Stomach (tissue), 9 donors: ENCODE data around the gene SLC29A3. TPM values are rescaled to one million over a fixed set of nuclear protein-coding genes. Genes with fewer than 3 reads are reported as not detected.

Experiments
- DNase-seq, 2 donors: peaks; one replicate each; pipeline versions ENCODE4 v3.0.0 to v3.0.0-alpha.2; 2013 to 2019
- H3K27ac ChIP-seq, 5 donors: fragments of 200-600 bp in 4 of 5; sonication (generic) in 4 of 5; one replicate each; pipeline ENCODE4 v1.5.1; 2013 to 2019; ENCODE audit warnings: mild to moderate bottlenecking in 1 of 5, moderate library complexity in 1 of 5
- H3K27me3 ChIP-seq, 3 donors: fragments of 200-600 bp; sonication (generic); one replicate each; pipeline ENCODE4 v1.5.1; 2017 to 2019; ENCODE audit warnings: mixed run types in 1 of 3
- H3K36me3 ChIP-seq, 4 donors: fragments of 200-600 bp; sonication (generic); 1 replicate in 3 of 4; 2 replicates in 1 of 4; pipeline ENCODE4 v1.5.1; 2016 to 2019
- H3K4me1 ChIP-seq, 4 donors: fragments of 200-600 bp; sonication (generic); one replicate each; pipeline ENCODE4 v1.5.1; 2016 to 2019
- H3K4me3 ChIP-seq, 4 donors: fragments of 200-600 bp; sonication (generic) in 3 of 4; one replicate each; pipeline ENCODE4 v1.5.1; 2016 to 2019; ENCODE audit warnings: mild to moderate bottlenecking in 1 of 4
- H3K9me3 ChIP-seq, 4 donors: fragments of 200-600 bp; sonication (generic); one replicate each; pipeline ENCODE4 v1.5.1; 2016 to 2019
- EP300 ChIP-seq: sonication (generic); formaldehyde crosslinking; IDR thresholded peaks from one replicate; pipeline ENCODE4 v1.6.1; 2017; ENCODE audit warnings: antibody characterized with exemption
- POLR2A ChIP-seq, 4 donors: fragments of 450-650 bp; IDR thresholded peaks; one replicate each; pipeline ENCODE4 v1.6.1; 2016; ENCODE audit warnings: antibody characterized with exemption in 4 of 4, control low read depth in 2 of 4, mild to moderate bottlenecking in 1 of 4, moderate library complexity in 1 of 4
- POLR2AphosphoS5 ChIP-seq, 3 donors: sonication (generic); formaldehyde crosslinking; IDR thresholded peaks; one replicate each; pipeline ENCODE4 v1.6.1; 2016; ENCODE audit warnings: antibody characterized with exemption in 3 of 3
- WGBS, 5 donors: extraction: QIAGEN DNeasy Blood & Tissue Kit in 3 of 5; methylation state at CpG; one replicate each; pipeline versions ENCODE4 v1.1.5 to v1.1.7; 2013 to 2018; 5-methylcytosine and 5-hydroxymethylcytosine counted together
- intact Hi-C: fragments of 100-400 bp; cut with DNase I; formaldehyde crosslinking; loops from one replicate; pipeline ENCODE4 v1.15.1; 2023; ENCODE audit warnings: low total_unique reads
- polyA plus RNA-seq, 3 donors: library from polyadenylated mRNA; stranded (reverse); fragments of 200-250 nt; gene quantifications; one replicate each; pipeline ENCODE4 v1.2.3, GENCODE V29; 2013
- total RNA-seq, 5 donors: library from RNA; depleted of rRNA; stranded (reverse); fragments of >200 nt; gene quantifications; one replicate each; pipeline versions ENCODE4 v1.1.0 to v1.2.3, GENCODE V29; 2014 to 2016
- TF ChIP-seq, protein P1 (sequence below), 7 experiments: fragments of 450-650 bp in 4 of 7; fragments of 200-600 bp in 3 of 7; sonication (generic) in 3 of 7; IDR thresholded peaks; one replicate each; pipeline ENCODE4 v1.5.1; 2016 to 2019; ENCODE audit warnings: antibody characterized with exemption in 7 of 7, control low read depth in 2 of 7, mild to moderate bottlenecking in 1 of 7
- donor health status: healthy with polysubstance abuse.
- donor health status: Bipolar disorder and iron deficiency.
- donor health status: healthy.

SLC29A3 gene
- total and polyA plus RNA-seq, 8 donors = 2.8 to 23.7 (median 4.2) TPM; not detected in 2

DNA sequence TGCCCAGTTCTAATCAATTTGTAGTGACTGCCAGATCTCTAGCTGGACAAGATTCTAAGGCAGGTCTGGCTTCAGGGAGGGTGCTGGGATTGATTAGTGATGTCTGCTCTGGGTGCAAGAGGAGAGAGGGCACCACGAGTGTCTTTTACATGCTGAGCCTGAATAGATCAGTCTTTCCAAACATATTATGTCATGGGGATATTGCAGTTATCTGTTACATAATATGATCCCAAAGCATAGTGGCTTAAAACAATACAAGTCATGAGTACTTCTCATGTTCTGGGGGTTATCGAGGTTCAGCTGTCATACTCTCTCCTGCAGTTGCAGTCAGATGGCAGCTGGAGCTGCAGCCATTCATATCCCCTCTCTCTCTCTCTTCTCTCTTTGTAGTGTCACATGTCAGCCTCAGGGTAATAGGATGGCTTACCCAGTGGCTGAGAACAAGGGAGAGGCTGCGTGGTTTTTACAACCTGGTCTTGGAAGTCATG lies 26.0 kb downstream of the SLC29A3 start:
- Histone ChIP-seq H3K4me1 (peaks cover 16 to 75% (median 37%) of the 10 kb centered on the region in 4 donors), H3K36me3 (peaks cover 0 to 10% (median 3%) of the 10 kb centered on the region in 4 donors)

DNA sequence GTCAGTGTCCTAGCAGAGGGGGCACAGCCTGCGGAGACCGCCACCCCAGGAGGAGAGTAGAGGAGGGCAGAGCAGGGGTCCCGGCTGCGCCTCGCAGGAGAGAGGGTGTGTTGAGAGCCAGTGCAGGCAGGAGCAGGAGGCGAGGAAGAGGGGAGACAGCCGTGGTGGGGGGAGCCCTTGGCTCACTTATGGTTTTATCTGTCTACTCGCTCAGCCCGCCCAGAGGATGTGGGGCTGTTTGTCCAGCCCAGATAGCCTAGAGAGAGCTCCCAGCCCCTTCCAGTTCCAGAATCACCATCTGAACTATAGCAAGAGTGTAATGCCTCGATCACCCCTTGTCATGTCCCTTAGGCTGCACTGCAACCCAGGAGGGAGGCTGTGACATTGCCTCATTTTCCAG lies 26.6 kb downstream of the SLC29A3 start:
- no peak for TF ChIP-seq EP300
- TF ChIP-seq POLR2AphosphoS5 (IDR thresholded peaks at IDR 0.05) = no peak
- TF ChIP-seq, protein P1, sequence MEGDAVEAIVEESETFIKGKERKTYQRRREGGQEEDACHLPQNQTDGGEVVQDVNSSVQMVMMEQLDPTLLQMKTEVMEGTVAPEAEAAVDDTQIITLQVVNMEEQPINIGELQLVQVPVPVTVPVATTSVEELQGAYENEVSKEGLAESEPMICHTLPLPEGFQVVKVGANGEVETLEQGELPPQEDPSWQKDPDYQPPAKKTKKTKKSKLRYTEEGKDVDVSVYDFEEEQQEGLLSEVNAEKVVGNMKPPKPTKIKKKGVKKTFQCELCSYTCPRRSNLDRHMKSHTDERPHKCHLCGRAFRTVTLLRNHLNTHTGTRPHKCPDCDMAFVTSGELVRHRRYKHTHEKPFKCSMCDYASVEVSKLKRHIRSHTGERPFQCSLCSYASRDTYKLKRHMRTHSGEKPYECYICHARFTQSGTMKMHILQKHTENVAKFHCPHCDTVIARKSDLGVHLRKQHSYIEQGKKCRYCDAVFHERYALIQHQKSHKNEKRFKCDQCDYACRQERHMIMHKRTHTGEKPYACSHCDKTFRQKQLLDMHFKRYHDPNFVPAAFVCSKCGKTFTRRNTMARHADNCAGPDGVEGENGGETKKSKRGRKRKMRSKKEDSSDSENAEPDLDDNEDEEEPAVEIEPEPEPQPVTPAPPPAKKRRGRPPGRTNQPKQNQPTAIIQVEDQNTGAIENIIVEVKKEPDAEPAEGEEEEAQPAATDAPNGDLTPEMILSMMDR (IDR thresholded peaks at IDR 0.05) = no peak
- no peak for TF ChIP-seq POLR2A (IDR thresholded peaks at IDR 0.05)
- intact Hi-C loops = no loop called here
- no peak for DNase-seq
- H3K27ac ChIP-seq = no peak overlapping the region
- H3K27me3 ChIP-seq = no peaks in the 10 kb centered on the region
- H3K36me3 ChIP-seq = peaks cover 0 to 6% (median 3%) of the 10 kb centered on the region in 4 donors
- no peak overlapping the region for H3K4me3 ChIP-seq
- peaks cover 16 to 70% (median 34%) of the 10 kb centered on the region in 4 donors for H3K4me1 ChIP-seq
- 80 to 87% (median 84%) methylated on average over 10 of the region's 10 CpGs for WGBS, 5 donors
- H3K9me3 ChIP-seq = no peaks in the 10 kb centered on the region

More for the DNA sequence above, 26.0 kb downstream of the SLC29A3 start:
- no peak for DNase-seq
- WGBS, 5 donors = 77 to 89% (median 84%) methylated on average over 3 of the region's 3 CpGs
- H3K27me3 ChIP-seq = no peaks in the 10 kb centered on the region
- no peaks in the 10 kb centered on the region for H3K9me3 ChIP-seq
- no peak overlapping the region for H3K4me3 ChIP-seq
- intact Hi-C loops = no loop called here
- TF ChIP-seq, protein P1 (IDR thresholded peaks at IDR 0.05) = no peak
- TF ChIP-seq EP300 (no peak), POLR2AphosphoS5 (IDR thresholded peaks at IDR 0.05) (no peak), POLR2A (IDR thresholded peaks at IDR 0.05) (no peak)
- H3K27ac ChIP-seq = peak overlapping the region in 1 of 5 donors; percentile 70

DNA sequence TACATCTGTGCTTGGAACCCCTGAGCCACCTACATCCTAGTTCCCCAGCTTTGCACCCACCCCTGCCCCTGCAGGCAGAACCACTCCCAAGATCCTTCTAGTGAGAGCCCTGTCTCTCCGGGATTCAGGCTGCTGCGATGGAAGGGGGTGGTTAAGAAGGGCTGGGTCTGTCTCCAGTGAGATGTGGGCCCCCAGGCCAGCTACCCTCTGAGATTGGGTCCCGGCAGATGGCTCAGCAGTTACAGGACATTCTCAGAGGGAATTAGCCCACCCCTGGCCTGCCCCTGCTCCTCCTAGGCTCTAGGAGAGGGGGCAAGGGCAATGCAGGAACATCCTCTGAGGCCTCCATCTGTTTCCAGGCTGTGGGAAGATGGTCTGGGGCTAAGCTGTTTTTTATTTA lies 27.7 kb downstream of the SLC29A3 start:
- Histone ChIP-seq H3K9me3 (no peaks in the 10 kb centered on the region), H3K36me3 (peaks cover 0 to 8% (median 4%) of the 10 kb centered on the region in 4 donors), H3K4me3 (no peak overlapping the region), H3K27me3 (no peaks in the 10 kb centered on the region), H3K4me1 (peaks cover 24 to 69% (median 34%) of the 10 kb centered on the region in 4 donors), H3K27ac (no peak overlapping the region)
- DNase-seq = no peak
- intact Hi-C loops = no loop called here
- no peak for TF ChIP-seq POLR2A (IDR thresholded peaks at IDR 0.05)
- TF ChIP-seq EP300 = no peak
- TF ChIP-seq, protein P1 (IDR thresholded peaks at IDR 0.05) = no peak
- TF ChIP-seq POLR2AphosphoS5 (IDR thresholded peaks at IDR 0.05) = no peak
- 58 to 92% (median 65%) methylated on average over 2 to 3 of the region's 3 CpGs for WGBS, 5 donors

DNA sequence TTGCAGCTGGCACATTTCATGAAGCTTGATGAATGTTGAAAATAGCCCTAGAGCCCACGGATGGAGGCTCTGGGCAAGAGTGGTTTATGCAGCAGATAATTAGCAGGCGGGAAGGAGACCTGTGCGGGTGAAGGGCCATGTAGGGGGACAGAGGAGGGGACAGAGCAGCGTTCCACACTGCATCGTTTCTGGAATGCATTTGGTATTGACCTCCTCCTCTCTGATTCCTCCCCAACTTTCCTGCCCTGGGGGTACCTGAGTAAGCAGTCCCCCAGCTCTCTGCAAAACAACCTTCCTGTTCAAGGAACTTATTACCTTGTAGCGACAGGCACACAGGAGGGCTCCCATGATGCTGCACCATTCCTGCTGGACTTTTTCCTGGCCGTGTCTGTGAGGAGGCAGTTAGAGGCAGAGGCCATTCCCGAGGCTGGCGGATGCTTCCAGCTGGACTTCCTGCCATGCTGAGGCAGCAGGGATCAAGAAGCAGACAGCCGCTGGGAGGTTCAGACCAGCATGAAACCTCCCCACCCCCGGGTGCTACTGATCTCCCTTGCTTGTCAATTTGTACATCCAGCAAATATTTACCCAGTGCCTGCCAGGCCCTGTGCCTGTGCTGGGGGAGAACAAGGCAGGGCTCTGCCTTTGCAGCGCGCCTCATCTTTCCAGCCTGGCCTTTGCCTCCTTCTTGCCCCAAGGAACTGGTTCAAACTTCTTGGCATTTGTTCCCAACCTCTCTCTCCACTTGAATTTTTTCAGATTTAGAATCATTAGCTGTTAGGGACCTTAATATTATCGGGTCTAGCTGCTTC lies 28.7 kb downstream of the SLC29A3 start:
- Histone ChIP-seq H3K27me3 (no peaks in the 10 kb centered on the region), H3K27ac (peak overlapping the region in 3 of 5 donors; percentile 13 to 69 (median 37)), H3K9me3 (no peaks in the 10 kb centered on the region), H3K4me3 (no peak overlapping the region), H3K36me3 (peaks cover 0 to 18% (median 15%) of the 10 kb centered on the region in 4 donors), H3K4me1 (peaks cover 28 to 69% (median 34%) of the 10 kb centered on the region in 4 donors)
- intact Hi-C loops = no loop called here
- peak; percentile 57 to 61 for DNase-seq
- 66 to 74% (median 69%) methylated on average over 13 to 14 of the region's 14 CpGs for WGBS, 5 donors
- TF ChIP-seq, protein P1 (IDR thresholded peaks at IDR 0.05) = no peak
- TF ChIP-seq POLR2AphosphoS5 (IDR thresholded peaks at IDR 0.05) (peak in 1 of 3 donors; percentile 19), POLR2A (IDR thresholded peaks at IDR 0.05) (no peak)
